Lower lobe of right lung (tissue), 2 donors: Measurements from ENCODE around the gene NUBP2. TPM values are rescaled to one million over a fixed set of nuclear protein-coding genes. Genes with fewer than 3 reads are reported as not detected.

ENCODE experiments used
- ATAC-seq, 2 donors: fragments of 200-7000 bp; cut with Tn5 transposase; one replicate each; pipeline ENCODE4 v1.9.1; 2020 to 2022; ENCODE audit warnings: mild to moderate bottlenecking in 2 of 2, moderate library complexity in 2 of 2
- DNase-seq: peaks from one replicate; pipeline ENCODE4 v3.0.0-alpha.2; 2020
- H3K27ac ChIP-seq: fragments of 200-600 bp; one replicate; pipeline ENCODE4 v1.8.0; 2022
- H3K27me3 ChIP-seq: fragments of 200-600 bp; one replicate; pipeline ENCODE4 v1.8.0; 2022; ENCODE audit warnings: low read depth
- H3K36me3 ChIP-seq: fragments of 200-600 bp; one replicate; pipeline ENCODE4 v1.8.0; 2022; ENCODE audit warnings: mild to moderate bottlenecking
- H3K4me1 ChIP-seq: fragments of 200-600 bp; one replicate; pipeline ENCODE4 v1.8.0; 2022
- H3K4me3 ChIP-seq: fragments of 200-600 bp; one replicate; pipeline ENCODE4 v1.8.0; 2022; ENCODE audit warnings: mild to moderate bottlenecking
- H3K9me3 ChIP-seq: fragments of 200-600 bp; one replicate; pipeline ENCODE4 v1.8.0; 2022
- intact Hi-C: fragments of 100-400 bp; cut with DNase I; formaldehyde crosslinking; loops from one replicate; pipeline ENCODE4 v1.11.0; 2022
- total RNA-seq: library from RNA; stranded (reverse); fragmentation: NEBNext Ultra II Directional; extraction: Animal tissue kit (Norgen Biotek cat#: 25700); gene quantifications from one replicate; pipeline ENCODE4 v1.2.1, GENCODE V29; 2021
- TF ChIP-seq, protein P1 (sequence below): fragments of 200-600 bp; IDR thresholded peaks from one replicate; pipeline ENCODE4 v1.8.0; 2022; ENCODE audit warnings: antibody characterized with exemption, mild to moderate bottlenecking
- donor health status: DM: no; HTN: yes; CAD: no; lungs with severe emphysema.

The NUBP2 gene
- total RNA-seq, 1 donor from 2014 or later, result 36.0 TPM

- Histone ChIP-seq H3K4me1 (no peaks in the 10 kb centered on the region), H3K27me3 (no peaks in the 10 kb centered on the region), H3K9me3 (no peaks in the 10 kb centered on the region), H3K36me3 (peaks cover 89% of the 10 kb centered on the region), H3K27ac (no peak overlapping the region), H3K4me3 (no peak overlapping the region)
- no peak for ATAC-seq
- TF ChIP-seq, protein P1, sequence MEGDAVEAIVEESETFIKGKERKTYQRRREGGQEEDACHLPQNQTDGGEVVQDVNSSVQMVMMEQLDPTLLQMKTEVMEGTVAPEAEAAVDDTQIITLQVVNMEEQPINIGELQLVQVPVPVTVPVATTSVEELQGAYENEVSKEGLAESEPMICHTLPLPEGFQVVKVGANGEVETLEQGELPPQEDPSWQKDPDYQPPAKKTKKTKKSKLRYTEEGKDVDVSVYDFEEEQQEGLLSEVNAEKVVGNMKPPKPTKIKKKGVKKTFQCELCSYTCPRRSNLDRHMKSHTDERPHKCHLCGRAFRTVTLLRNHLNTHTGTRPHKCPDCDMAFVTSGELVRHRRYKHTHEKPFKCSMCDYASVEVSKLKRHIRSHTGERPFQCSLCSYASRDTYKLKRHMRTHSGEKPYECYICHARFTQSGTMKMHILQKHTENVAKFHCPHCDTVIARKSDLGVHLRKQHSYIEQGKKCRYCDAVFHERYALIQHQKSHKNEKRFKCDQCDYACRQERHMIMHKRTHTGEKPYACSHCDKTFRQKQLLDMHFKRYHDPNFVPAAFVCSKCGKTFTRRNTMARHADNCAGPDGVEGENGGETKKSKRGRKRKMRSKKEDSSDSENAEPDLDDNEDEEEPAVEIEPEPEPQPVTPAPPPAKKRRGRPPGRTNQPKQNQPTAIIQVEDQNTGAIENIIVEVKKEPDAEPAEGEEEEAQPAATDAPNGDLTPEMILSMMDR, result no peak
- no peak for DNase-seq
- intact Hi-C loops, result no loop called here
Observed at GRCh38 chr16:1761751-1762150, 21.0 kb upstream of the NUBP2 start.

DNA sequence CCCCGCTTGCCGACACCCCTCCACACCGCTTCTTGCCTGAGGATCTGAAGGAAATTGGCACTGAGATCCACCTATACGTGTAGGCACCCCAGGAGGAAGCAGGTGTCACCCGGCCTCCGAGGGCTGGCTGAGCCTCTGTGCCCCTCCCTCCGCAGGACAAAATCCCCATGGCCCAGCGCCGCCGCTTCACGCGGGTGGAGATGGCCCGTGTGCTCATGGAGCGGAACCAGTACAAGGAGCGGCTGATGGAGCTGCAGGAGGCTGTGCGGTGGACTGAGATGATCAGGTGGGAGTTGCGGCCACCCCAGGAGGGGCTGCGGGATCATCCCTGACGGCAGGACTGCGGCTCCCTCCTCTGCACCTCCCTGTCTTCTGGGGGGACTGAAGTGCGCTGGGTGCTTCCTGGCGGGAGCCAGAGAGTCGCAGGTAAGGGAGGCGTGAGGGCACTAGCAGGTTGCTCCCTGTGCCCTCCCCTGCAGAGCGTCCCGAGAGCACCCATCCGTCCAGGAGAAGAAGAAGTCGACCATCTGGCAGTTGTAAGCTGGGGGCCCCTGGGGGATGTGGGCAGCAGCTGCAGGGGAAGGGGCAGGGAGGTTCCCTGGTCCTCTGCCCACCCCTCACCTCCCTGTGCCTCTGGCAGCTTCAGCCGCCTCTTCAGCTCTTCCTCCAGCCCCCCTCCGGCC lies 20.4 kb upstream of the NUBP2 start:
- Histone ChIP-seq H3K4me3 (no peak overlapping the region), H3K36me3 (peaks cover 91% of the 10 kb centered on the region), H3K9me3 (no peaks in the 10 kb centered on the region), H3K4me1 (no peaks in the 10 kb centered on the region), H3K27me3 (no peaks in the 10 kb centered on the region), H3K27ac (no peak overlapping the region)
- ATAC-seq, result no peak
- intact Hi-C loops, result no loop called here
- DNase-seq, result no peak
- TF ChIP-seq, protein P1, result no peak

DNA sequence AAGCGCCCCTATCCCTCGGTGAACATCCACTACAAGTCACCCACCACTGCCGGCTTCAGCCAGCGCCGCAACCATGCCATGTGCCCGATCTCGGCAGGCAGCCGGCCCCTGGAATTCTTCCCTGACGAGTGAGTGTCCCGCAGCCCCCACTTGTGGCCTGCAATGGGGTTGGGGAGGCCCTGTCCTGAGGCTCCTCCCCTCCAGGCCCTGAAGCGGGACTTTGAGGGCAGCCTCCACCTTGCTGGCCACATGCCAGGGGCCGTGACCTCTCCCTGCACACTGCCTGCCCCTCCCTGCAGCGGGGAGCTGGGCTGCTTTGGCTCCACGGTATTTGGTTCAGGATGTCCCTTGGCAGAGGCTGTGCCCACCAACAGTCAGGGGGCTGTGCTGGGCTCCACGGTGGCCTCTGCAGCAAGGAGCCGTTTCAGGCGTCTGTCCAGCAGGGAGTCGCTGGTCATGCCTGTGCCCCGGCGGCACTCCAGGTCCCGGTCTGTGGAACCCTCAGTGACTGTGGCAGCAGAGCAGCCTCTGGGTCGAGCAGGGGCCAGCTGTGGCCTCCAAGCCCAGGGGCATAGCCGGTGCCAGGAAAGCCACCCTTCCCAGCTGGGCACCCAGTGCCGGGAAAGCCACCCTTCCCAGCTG lies 19.8 kb upstream of the NUBP2 start:
- intact Hi-C loops, result no loop called here
- no peaks in the 10 kb centered on the region for H3K4me1 ChIP-seq
- H3K36me3 ChIP-seq, result peaks cover 91% of the 10 kb centered on the region
- H3K4me3 ChIP-seq, result no peak overlapping the region
- H3K27ac ChIP-seq, result no peak overlapping the region
- DNase-seq (no peak), ATAC-seq (no peak)
- TF ChIP-seq, protein P1, result no peak
- no peaks in the 10 kb centered on the region for H3K27me3 ChIP-seq
- no peaks in the 10 kb centered on the region for H3K9me3 ChIP-seq

DNA sequence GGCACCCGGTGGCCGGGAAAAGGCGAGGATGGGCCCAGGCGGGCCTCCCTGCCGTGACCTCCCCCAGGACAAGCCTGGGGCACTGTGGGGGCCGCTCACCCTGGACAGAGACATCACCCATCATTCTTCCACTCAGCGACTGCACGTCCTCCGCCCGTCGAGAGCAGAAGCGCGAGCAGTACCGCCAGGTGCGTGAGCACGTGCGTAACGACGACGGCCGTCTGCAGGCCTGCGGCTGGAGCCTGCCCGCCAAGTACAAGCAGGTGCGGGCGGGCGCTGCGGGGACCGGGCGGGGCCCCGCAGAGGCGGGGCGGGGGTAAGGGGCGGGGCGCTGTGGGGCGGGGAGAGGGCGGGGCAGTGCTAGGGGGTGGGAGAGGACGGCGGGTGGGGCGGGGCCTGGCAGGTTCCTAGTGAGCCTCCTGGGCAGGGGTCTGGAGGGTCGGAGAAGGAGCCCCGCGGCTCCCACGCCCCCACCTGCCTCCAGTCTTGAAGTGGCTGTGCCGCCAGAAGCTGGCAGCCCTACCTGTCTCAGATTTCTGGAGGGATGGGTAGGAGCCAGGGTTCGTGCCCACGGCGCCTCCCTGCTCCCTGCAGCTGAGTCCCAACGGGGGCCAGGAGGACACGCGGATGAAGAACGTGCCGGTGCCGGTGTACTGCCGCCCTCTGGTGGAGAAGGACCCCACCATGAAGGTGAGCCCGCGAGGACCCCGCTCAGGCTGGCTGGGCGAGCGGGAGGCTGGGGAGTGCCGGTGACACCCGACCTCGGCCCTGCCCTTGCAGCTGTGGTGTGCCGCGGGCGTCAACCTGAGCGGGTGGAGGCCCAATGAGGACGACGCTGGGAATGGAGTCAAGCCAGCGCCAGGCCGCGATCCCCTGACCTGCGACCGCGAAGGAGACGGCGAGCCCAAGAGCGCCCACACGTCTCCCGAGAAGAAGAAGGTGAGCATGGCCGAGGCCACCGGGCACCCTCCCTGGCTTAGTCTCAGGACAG lies 18.9 kb upstream of the NUBP2 start:
- H3K4me3 ChIP-seq, result no peak overlapping the region
- peaks cover 91% of the 10 kb centered on the region for H3K36me3 ChIP-seq
- no peaks in the 10 kb centered on the region for H3K9me3 ChIP-seq
- TF ChIP-seq, protein P1, result no peak
- no peak overlapping the region for H3K27ac ChIP-seq
- H3K4me1 ChIP-seq, result no peaks in the 10 kb centered on the region
- H3K27me3 ChIP-seq, result no peaks in the 10 kb centered on the region
- no peak for DNase-seq
- intact Hi-C loops, result no loop called here
- ATAC-seq, result no peak

DNA sequence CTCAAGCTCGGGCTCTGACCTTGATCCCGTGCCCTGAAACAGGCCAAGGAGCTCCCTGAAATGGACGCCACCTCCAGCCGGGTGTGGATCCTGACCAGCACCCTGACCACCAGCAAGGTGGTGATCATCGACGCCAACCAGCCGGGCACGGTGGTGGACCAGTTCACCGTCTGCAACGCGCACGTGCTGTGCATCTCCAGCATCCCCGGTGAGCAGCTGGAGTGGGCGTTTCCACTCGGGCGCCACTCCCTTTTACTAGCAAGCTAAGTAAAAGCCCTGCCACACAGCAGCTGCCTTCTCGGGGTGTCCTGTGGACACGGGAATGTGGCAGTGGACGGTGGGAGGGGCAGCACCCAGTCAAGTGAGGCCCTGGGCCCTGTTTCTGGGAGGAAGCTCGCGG lies 17.8 kb upstream of the NUBP2 start:
- intact Hi-C loops, result no loop called here
- Histone ChIP-seq H3K9me3 (no peaks in the 10 kb centered on the region), H3K27me3 (no peaks in the 10 kb centered on the region), H3K27ac (no peak overlapping the region), H3K4me3 (no peak overlapping the region), H3K36me3 (peaks cover 92% of the 10 kb centered on the region), H3K4me1 (peaks cover 3% of the 10 kb centered on the region)
- DNase-seq, result no peak
- no peak for ATAC-seq
- TF ChIP-seq, protein P1, result no peak
